GM21423 (cell line): Measurements from ENCODE around the gene CWC27.

ENCODE experiments used
- ATAC-seq: cut with Tn5 transposase; IDR thresholded peaks from one replicate; pipeline ENCODE4 v1.9.1; 2021; ENCODE audit warnings: mild to moderate bottlenecking, moderate library complexity; ENCODE audit not compliant: unreplicated experiment

CWC27 gene, protein sequence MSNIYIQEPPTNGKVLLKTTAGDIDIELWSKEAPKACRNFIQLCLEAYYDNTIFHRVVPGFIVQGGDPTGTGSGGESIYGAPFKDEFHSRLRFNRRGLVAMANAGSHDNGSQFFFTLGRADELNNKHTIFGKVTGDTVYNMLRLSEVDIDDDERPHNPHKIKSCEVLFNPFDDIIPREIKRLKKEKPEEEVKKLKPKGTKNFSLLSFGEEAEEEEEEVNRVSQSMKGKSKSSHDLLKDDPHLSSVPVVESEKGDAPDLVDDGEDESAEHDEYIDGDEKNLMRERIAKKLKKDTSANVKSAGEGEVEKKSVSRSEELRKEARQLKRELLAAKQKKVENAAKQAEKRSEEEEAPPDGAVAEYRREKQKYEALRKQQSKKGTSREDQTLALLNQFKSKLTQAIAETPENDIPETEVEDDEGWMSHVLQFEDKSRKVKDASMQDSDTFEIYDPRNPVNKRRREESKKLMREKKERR

DNA sequence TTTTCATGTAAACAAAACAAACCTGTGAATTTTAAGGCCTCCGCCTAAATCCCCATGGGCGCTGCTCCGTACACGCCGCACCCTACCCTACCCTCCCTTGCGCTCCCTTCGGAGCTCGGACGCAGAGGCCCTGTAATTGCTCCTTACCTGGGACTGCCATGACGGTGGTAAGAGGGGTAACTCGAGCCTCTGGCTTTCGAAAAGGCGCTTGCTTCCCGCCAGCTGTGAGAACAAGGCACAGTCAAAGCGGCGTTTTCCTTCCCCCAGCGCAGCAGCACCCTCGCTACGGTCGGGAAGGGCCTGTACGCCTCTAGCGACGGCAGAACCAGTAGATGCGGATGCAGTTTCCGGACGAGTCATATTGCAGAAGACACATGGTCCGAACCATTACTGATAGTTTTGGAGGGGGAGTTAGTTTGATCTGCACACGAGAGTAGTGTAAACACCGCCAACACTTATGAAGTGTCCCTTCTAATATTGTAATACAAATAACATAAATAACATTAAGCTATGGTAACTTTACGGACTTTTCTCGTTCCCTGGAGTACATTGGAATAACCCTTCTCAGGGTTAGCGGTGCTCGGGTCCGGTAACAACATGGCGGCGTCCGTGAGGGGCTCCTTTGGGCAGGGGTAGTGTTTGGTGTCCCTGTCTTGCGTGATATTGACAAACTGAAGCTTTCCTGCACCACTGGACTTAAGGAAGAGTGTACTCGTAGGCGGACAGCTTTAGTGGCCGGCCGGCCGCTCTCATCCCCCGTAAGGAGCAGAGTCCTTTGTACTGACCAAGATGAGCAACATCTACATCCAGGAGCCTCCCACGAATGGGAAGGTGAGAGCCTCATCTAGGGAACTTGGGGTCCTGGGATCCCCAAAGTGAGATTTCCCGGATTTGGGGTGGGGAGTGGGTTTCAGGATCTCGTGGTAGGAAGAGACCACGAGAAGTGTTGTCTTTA lies at the start of gene CWC27, which contains the start of gene SREK1IP1:
CWC27 (plus strand) TSS at position 573 of the 955 bp plus-strand sequence; CDS start at position 790, 217 bp downstream.
SREK1IP1 (minus strand) TSS at position 334 of the 955 bp plus-strand sequence; CDS start at position 160, 174 bp downstream.
- ATAC-seq: peak; percentile 96

DNA sequence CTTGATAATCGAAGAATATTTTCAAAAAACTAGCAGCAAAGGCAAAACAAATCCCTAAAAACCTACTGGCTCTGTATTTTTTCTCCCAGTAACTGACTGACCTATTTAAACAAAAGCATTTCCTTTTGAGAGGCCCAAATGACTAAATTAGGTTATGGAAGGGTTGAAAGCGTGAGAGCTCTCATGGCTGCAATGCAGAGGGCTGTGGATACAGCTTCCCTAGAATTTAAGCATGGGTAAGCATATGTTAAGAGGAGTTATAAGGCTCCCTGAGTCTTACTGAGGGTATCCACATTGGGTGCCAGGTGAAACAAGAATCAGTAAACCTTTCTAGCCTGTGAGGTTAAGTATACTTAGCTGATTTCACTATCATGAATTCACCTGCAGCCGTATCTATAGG lies 46.1 kb upstream of the CWC27 start:
- no peak for ATAC-seq

DNA sequence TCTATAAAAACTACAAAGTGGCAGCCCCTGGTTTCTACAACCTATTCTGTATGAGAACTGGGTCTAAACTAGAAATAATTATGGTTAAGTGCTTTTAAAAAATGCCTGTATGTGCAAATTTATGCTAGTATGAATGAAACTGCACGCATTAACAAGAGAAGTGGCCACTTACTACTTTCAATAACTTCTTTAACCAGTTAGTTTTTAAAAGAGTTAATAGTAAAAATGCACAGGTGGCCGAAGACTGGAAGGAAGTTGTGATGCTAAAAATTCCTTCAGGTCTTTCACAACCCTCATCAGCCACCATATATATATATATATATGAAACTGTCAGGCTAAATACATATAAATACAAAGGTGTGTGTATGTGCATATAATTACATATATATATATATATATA lies 41.6 kb upstream of the CWC27 start:
- no peak for ATAC-seq

DNA sequence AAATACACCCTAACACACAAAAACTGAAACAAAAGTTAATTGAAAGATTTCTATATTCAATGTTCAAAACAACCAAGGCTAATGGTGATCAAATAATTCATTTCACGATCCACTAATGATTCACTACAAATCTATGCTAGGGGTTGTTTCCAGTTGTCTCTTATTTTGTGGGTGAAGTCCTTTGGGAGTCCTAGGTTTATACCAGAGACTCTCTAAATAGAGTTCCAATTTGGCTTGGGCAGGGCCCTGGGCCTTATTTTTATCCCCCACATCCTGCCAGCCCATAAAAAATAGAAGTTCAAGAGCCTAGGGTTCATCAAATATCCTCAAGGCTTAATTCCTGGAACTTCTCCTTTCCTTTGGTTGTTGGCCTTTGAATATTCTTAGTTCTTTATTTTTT lies 26.3 kb upstream of the CWC27 start:
- no peak for ATAC-seq

DNA sequence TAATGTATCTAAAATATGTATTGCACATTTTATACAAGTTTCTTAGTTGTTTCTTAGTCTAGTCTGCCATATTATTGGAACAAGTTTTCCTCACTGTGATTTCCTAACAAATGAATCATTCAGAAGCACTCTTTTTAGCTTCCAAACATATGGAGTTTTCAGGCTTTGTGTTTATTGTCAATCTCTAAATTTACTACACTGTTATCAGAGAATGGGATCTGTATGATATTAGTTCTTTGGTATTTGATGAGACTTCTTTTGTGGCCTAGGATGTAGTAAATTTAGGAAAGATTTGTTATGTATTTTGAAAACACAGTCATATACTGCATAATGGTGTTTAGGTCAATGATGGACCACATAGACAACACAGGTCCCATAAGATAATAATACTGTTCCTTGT lies 25.9 kb upstream of the CWC27 start:
- no peak for ATAC-seq

DNA sequence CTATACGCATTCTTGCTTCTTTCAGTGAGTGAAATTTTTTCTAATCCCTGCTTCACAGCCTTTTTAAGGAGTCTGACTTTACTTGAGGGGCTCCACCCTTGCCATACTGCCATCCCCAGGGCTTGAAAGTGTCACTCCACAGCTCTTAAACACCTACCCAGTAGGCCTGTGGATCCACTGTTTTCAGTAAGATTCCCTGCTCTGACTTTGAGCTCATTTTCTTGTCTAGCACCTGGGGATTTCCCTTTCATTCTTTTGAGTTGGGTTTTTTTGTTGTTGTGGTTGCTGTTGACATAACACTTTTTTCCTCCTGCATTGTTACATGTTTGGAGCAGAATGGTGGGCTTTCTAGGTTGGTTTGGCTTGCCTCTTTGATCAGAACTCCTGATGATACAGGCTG lies 23.8 kb upstream of the CWC27 start:
- no peak for ATAC-seq

DNA sequence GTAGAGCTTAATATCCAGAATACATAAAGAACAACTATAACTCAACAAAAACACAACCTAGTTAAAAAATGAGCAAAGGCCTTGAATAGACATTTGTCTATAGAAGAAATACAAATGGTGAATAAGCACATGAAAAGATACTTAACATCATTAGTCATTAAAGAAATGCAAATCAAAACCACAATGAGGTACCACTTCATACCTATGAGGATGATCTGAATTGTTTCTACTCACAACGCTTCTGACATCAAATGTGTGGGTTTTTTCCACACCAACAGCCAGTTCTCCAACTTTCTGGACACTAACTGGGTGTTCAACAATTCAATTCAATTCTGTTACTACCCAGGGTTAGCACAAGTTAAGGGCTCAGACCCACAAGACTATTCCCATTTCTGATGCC lies 22.3 kb upstream of the CWC27 start:
- no peak for ATAC-seq

DNA sequence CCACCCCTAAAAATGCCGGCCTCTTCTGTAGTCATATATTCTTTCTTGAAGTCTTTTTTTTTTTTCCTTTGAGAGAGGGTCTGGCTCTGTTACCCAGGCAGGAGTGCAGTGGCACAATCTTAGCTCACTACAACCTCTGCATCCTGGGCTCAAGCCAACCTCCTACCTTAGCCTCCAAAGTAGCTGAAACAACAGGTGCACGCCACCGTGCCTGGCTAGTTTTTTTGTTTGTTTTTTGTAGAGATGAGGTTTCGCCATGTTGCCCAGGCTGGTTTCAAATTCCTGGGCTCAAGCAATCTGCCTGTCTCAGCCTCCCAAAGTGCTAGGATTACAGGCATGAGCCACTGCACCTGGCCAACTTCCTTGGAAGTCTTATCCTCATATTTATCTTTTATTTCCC lies 19.3 kb upstream of the CWC27 start:
- no peak for ATAC-seq

DNA sequence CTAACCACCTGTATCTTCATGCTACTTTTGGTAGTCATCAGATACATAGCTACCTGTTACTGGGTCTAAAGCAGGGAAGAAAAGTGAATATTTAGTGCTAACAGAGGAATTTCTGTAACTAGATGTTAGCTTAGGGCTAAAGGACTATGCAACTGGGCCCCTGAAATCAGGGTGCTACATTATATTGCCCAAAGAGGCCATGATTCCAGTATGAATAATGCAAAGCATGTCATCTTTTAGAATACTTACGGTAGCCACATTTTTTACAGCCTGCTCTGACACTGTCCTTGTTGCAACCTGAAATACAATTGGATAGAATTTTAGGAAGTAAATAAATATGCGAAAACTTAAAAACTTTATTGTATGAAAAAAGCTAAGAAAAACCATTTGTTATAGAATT lies 14.7 kb upstream of the CWC27 start:
- no peak for ATAC-seq

DNA sequence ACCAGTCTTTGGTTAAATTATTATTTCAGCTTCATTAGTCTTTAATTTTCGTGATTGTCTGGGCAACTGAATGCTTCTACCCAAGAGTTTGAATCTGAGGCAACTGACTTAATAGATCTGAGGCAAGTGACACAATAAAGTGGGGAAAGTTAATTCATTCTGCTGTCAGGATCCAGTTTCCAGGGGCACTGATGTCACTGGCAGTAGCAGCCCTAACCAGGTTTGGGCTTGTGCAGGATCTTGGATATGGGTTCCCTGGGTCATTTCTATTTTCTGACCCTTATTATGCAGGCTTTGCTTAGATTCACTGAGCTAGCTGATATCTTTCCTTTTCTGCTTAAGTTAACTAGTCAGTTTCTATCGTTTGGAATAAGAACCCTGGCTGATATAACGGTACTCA lies 9.8 kb upstream of the CWC27 start:
- no peak for ATAC-seq

DNA sequence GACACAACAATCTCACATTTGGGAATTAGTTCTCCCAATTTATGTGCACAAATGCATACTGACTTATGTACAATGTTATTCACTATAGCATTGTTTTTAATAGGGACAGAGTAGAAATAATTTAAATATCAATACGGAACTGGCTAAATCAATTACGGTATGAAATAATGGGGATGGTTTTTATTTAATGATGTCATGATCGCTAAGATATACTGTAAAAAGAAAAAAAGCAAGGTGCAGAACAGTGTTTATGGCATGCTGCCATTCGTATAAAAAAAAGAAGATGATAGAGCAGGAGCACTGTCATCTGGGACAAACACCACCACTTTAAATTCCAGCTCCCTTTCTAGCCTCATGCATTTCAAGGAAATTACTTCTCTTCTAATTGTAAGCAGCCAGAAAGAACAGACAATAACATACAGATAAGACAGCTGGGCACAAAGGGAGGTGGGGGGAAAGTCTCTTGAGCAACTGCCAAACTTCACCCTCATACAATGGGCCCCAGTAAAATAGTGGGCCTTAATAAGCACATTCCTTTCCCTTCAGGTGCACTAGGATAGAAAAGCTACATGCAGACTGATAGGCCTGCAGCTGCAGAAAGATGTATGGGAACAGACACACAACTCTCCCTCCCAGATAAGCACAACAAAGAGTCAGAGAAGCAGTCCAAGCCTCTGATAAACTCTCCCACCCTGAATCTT lies 8.6 kb upstream of the CWC27 start:
- ATAC-seq: no peak

DNA sequence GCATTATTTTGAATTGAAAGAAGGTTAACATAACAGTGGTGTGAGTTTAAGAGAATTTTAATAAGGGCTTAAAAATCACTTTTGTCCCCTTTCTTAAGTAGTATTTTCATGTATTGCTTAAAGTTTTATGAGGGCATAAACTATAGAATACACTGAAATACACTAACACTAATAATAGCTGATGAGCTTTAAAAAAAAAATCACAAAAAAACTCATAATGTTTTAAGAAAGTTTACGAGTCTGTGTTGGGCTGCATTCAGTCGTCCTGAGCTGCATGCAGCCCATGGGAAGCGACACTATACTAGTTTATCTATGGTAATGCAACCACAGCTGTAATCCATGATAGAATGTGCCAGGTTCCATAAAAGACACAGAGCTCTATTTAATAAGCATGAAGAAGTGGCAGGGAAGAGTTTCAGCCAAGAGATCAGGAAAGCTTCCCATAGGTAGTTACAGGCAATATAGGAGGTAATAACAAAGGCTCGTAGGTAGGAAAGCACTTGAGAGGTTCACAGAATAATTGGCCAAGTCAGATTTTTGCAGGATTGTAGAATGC lies 4.7 kb upstream of the CWC27 start:
- ATAC-seq: no peak

DNA sequence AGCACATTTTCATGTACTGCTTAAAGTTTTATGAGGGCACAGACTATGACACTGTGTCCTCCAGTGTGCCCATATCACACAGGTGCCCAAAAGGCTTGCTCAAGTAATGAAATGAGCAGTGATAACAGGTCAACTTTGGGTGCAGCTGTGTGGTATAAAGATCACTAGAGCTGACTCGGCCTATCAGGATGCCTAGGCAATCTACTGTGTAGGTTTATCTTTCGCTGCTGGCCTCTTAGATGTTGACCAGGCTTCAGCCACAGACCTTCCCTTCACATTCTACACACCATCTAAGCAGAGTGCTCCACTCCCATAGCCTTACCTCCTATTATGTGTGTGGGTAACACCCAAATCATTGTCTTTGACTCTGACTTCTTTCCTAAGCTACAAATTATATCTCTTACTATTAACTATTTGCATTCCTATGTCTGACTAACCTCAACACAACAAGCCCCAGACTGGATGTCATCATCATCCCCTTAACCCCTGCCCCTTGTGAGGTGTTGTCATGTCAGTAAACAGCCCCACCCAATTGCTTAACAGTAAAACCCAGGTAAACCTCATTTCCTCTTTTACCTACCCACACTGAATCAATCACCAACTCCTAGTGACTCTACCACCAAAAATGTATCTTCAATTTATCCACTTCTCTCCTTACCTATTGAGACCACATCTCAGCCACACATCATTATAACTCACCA lies 2.8 kb upstream of the CWC27 start:
- no peak for ATAC-seq

DNA sequence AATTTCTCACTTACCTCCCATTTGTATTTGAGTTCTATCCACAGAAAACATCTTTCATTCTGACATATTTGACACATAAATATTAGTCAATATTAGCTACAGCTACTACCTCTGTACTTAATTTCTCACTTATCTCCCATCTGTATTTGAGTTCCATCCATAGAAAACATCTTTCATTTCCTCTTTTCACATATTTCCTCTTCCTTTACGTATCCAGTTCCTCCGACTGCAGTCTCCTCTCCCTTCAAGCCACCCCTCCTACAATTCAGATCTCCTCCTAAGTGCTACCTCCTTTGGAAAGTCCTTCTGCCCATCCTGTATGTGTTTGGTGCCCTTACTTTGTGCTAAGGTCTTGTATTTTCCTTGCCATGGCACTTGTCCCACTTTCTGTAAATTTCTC lies 1.8 kb upstream of the CWC27 start:
- no peak for ATAC-seq

DNA sequence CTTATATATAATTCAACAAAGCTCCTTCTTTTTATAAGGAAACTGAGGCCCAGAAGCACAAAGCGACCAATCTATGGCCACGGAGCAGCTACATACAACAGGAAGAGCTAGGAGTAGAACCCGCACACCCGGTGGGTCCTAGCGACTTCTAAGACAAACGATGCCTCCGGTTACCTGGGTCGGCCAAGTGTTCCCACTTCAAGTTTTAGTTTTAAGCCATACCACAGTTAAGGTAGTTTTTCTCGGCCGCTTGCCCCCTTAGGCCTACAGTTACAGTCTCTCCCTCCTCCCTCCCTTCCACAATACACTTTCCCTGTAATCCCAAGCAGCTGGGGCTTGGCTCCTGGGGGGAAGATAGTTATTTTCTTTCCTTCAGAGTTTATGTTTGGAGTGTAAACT lies 772 bp upstream of the CWC27 start:
- ATAC-seq: peak; percentile 5

DNA sequence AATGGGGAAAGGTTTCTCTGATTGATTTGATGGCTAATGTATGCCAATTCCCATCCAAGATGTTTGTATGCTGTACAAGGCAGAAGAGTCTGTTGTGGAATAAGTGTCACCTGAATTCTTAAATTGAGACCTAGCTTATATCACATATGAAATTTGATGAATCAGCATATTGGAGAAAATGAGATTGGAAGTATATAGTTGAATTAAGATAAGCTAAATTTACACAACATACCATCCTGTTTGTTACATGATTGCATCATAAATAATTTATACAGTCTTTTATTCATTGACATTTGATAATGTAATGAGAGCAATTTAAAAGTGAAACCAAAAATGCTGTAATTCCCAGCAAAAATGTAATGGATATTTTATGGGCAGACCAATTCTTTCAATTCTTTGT lies 1.1 kb downstream of the CWC27 start:
- no peak for ATAC-seq

DNA sequence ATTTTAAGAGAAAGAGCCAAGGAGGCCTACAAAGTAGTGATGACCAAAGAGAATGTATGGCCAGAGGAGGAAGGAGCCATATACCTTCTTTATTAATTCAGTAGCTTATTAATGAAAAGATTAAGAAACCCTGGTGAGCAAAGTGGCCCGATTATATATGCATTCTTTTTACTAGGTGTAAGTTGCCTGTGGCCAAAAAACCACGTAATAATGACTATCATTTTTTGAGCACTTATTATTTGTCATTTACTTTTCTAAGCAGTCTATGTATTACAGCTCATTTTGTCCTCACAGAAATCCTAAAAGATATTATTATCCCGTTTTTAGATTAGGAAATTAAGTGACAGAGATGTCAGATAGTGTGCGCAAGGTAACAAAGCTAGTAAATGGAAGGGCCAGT lies 3.0 kb downstream of the CWC27 start:
- no peak for ATAC-seq

DNA sequence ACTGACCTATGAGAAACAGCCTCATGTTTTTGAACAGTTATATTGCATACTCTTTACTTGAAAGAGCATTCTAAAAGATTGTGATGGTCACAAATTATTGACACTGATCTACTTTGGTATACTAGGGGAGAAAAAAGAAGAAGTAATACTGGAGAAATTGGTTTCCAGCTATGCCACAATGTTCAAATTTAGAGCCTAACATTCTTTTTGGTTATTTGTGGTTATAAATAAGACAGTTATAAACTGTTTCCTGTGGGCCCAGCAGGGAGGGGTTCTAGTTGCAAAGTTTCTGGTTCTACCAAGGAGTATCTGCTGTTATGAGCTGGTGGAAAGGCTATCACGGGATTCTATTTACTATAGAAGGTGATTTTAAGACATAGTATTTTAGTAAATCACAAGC lies 4.8 kb downstream of the CWC27 start:
- peak; percentile 53 for ATAC-seq

DNA sequence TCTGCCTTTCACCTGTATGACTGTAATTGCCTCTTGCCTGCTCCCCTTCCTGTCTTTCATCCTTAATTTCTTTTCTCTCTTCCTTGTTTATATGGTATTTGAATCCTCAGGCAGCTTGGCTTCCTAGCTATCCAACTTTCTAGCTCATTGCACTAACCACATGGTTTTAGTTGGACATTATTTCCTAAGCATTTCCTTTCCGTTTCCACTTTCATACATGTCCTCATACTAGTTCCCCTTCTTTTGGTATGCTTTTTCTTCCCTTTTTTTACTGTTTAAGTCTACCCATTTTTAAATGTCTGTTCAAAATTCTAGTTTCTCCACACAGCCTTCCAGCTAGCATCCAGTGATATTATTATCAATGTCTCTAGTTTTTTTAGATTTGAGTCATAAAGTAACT lies 6.6 kb downstream of the CWC27 start:
- no peak for ATAC-seq

DNA sequence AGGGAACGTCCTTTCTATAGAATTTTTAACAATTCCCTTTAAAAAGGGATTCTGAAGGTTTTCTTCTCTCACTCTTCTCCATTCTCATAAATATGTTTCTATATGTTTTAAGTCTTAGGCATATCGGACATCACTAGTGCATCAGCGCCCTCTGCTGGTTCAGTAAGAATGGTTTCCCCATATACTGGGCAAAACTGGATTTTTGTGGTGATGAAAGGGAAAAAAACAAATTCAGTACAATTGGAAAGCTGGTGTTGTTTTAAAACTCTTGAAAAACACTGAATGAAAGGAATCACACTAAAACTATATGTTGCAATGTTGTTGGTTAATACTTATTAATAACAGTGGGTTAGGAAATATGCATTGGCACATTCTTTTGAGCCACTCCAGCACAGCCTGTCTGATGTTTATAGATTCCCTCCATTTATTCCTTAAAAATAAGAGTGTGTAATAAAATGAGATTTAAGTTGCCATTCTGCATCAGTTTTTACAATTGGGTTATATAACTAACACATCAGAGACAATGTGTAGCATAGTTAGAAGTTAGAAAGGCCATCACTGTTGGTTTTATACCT lies 15.8 kb downstream of the CWC27 start:
- peak; percentile 71 for ATAC-seq
